HUDEP-2 (cell line): ENCODE measurements around the gene SF3B6.
A peak's percentile ranks its signal among the peaks of the same experiment; 100 is the strongest.

Experiments
- DNase-seq, 76 experiments: peaks; one replicate each; lab custom pipeline; 2025; ENCODE audit not compliant: unreplicated experiment in 76 of 76; lab: John Stamatoyannopoulos, UW

Gene SF3B6

GRCh38 chr2:24022324-24022974 is 53.7 kb downstream of the SF3B6 start:
- DNase-seq, result no peak

DNA sequence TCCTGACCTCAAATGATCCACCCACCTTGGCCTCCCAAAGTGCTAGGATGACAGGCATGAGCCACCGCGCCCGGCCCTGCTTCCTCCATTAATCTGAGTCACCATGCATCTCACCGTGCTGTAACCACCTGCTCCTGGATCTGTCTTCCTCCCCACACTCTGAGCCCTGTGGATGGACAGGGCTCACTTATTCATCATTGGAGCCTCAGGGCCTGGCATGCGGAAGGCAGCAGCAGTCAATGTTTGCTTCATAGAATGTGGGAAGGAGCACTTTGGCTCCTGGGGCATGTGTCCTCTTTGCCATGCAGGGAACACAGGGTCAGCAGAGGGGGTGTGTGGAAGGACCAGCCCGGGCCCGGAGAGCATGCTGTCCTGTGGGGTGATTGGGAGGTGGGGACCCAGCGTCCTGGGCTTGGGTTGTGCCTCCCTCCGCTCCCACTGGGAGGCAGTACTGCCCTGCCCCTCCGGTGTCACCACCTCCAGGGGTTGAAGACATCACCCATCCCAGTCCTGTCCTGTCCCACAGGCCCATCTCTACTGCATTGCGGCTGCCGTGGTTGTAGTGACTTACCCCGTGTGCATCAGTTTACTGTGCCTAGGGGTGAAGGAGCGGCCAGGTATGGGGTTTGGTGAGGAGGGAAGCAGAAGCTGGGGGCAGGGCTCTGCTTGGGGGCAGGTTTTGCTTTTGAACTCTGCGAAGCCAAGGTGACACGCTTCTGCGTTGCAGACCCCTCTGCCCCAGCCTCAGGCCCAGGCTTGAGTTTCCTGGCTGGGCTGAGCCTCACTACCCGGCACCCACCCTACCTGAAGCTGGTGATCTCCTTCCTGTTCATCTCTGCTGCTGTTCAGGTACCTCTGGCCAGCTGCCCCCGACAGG is 54.8 kb downstream of the SF3B6 start:
- peak in 32 of 76 experiments; percentile 7 to 58 (median 32) for DNase-seq

DNA sequence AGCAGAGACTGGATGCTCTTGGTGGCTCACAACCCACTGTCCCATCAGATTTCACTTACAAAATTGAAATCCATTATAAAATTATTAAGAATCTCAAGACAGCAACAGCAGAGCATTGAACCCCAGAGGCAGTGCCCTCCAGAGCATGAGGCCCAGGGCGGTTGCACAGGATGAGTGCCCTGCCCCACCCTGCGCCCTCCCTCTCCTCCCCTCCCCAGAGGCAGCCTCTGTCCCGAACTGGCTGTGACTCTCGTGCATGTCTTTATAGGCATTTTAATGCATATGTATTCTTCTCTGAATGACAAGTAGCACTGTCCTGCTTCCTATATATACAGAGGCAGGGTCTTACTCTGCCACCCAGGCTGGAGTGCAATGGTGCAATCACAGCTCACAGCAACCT is 55.9 kb downstream of the SF3B6 start:
- peak in 47 of 76 experiments; percentile 3 to 68 (median 38) for DNase-seq

GRCh38 chr2:24019729-24020128 is 56.4 kb downstream of the SF3B6 start:
- no peak for DNase-seq

DNA sequence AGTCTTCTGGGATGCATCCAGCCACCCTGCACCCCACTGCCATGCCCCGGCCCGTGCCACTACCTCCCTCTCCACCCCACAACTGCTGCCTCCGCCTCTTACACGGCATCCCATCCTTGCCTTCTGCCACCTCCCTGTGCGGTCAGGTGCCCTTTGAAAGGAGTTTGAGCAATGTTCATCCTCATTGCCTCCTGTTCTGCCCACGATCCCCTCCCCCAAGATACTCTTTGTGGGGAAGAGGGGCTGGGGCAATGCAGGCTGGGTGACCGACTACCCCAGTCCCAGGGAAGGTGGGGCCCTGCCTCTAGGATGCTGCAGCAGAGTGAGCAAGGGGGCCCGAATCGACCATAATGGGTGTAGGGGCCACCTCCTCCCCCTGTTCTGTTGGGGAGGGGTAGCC is 57.9 kb downstream of the SF3B6 start:
- no peak for DNase-seq

- DNase-seq, result no peak
Measured at GRCh38 chr2:24017711-24018110, 58.4 kb downstream of the SF3B6 start.
